A549 (cell line): ENCODE measurements around the gene ANXA2. TPM values are rescaled to one million over a fixed set of nuclear protein-coding genes. Genes with fewer than 3 reads are reported as not detected.

Experiments
- ATAC-seq, 2 experiments: fragments of 200-7000 bp in 1 of 2; fragments of >200 bp in 1 of 2; cut with Nextera tagmentation in 1 of 2; cut with Tn5 transposase in 1 of 2; 3 replicates each; pipeline versions ENCODE4 v1.8.0 to v1.9.1; 2018 to 2020; ENCODE audit warnings: mild to moderate bottlenecking in 1 of 2, moderate library complexity in 1 of 2
- CTCF ChIA-PET: fragments of 300-600 bp; sonication (Branson Sonifier 250); formaldehyde crosslinking; extraction: SDS; loops from one replicate; lab custom pipeline; 2021; ENCODE audit warnings: antibody characterized with exemption, inconsistent platforms; lab: Yijun Ruan, JAX
- POLR2A ChIA-PET: fragments of 350-600 bp; formaldehyde crosslinking; extraction: SDS; loops from one replicate; lab custom pipeline; 2021; ENCODE audit warnings: antibody characterized with exemption, inconsistent platforms; lab: Yijun Ruan, JAX
- DNase-seq, 2 experiments: peaks; one replicate each; pipeline versions ENCODE4 v3.0.0 to v3.0.0-alpha.2; 2011 to 2016; ENCODE audit warnings: low read depth in 1 of 2, low spot score in 1 of 2
- FAIRE-seq: peaks from 2 replicates; lab custom pipeline; 2011; peaks lifted over from hg19 to GRCh38; lab: Jason Lieb, UNC
- H3K27ac ChIP-seq, 2 experiments: fragments of >200 bp; sonication (Bioruptor Twin); formaldehyde crosslinking; 3 replicates each; pipeline ENCODE4 v1.5.1; 2016 to 2017
- H3K4me1 ChIP-seq: fragments of >200 bp; sonication (Bioruptor Twin); formaldehyde crosslinking; 3 replicates; pipeline ENCODE4 v1.6.1; 2016
- H3K4me2 ChIP-seq: fragments of >200 bp; sonication (Bioruptor Twin); formaldehyde crosslinking; 3 replicates; pipeline ENCODE4 v1.6.1; 2016
- H3K4me3 ChIP-seq: fragments of >200 bp; sonication (Bioruptor Twin); formaldehyde crosslinking; 3 replicates; pipeline ENCODE4 v1.5.1; 2016
- H3K9me3 ChIP-seq: fragments of >200 bp; sonication (Bioruptor Twin); formaldehyde crosslinking; 3 replicates; pipeline ENCODE4 v1.6.1; 2016
- ATOH8 ChIP-seq: fragments of 250-450 bp; sonication (Bioruptor Pico); IDR thresholded peaks from 2 replicates; pipeline ENCODE4 v1.5.0; 2020; ENCODE audit warnings: low read depth, mild to moderate bottlenecking, moderate library complexity
- BCL3 ChIP-seq: fragments of >200 bp; sonication (Bioruptor Twin); formaldehyde crosslinking; IDR thresholded peaks from 3 replicates; pipeline ENCODE4 v1.6.1; 2016
- BHLHE40 ChIP-seq: IDR thresholded peaks from 2 replicates; pipeline ENCODE4 v1.6.1; 2012; ENCODE audit warnings: low read depth, low read length, inconsistent platforms
- ESRRA ChIP-seq: fragments of 150-350 bp; IDR thresholded peaks from 2 replicates; pipeline ENCODE4 v1.6.1; 2014; ENCODE audit warnings: mild to moderate bottlenecking, low read length, borderline replicate concordance
- FOSL2 ChIP-seq, 2 experiments: fragments of 450-650 bp in 1 of 2; fragments of >200 bp in 1 of 2; sonication (Bioruptor Twin) in 1 of 2; formaldehyde crosslinking; IDR thresholded peaks; 2 replicates each; pipeline versions ENCODE4 v1.5.0 to v1.6.1; 2016 to 2020; ENCODE audit warnings: mild to moderate bottlenecking in 1 of 2, moderate library complexity in 1 of 2
- GATA3 ChIP-seq: IDR thresholded peaks from 2 replicates; pipeline ENCODE4 v1.6.1; 2012; ENCODE audit warnings: borderline replicate concordance
- HEYL ChIP-seq: fragments of 250-450 bp; sonication (Bioruptor Pico); IDR thresholded peaks from 2 replicates; pipeline ENCODE4 v1.8.0; 2021; ENCODE audit warnings: mild to moderate bottlenecking, moderate library complexity
- HOXA7 ChIP-seq: fragments of 250-450 bp; sonication (Bioruptor Pico); IDR thresholded peaks from 2 replicates; pipeline ENCODE4 v1.5.0; 2020; ENCODE audit warnings: mild to moderate bottlenecking, moderate library complexity
- HOXB13 ChIP-seq: fragments of 250-450 bp; sonication (Bioruptor Pico); IDR thresholded peaks from 2 replicates; pipeline ENCODE4 v1.5.0; 2020; ENCODE audit warnings: low read depth, mild to moderate bottlenecking, moderate library complexity
- HOXB5 ChIP-seq: fragments of 250-450 bp; sonication (Bioruptor Pico); IDR thresholded peaks from 2 replicates; pipeline ENCODE4 v1.5.0; 2020; ENCODE audit warnings: mild to moderate bottlenecking, moderate library complexity
- JUN ChIP-seq, 2 experiments: fragments of >200 bp; sonication (Bioruptor Twin); formaldehyde crosslinking; IDR thresholded peaks; 2 replicates in 1 of 2; 3 replicates in 1 of 2; pipeline ENCODE4 v1.6.1; 2016 to 2017
- JUNB ChIP-seq: fragments of >200 bp; sonication (Bioruptor Twin); formaldehyde crosslinking; IDR thresholded peaks from 2 replicates; pipeline ENCODE4 v1.6.1; 2016
- MAFK ChIP-seq: fragments of 450-650 bp; IDR thresholded peaks from 2 replicates; pipeline ENCODE4 v1.6.1; 2014; ENCODE audit not compliant: partially characterized antibody
- MYC ChIP-seq: IDR thresholded peaks from 2 replicates; pipeline ENCODE4 v1.6.1; 2012; ENCODE audit warnings: mild to moderate bottlenecking, inconsistent platforms, low read length, improper control_type of control experiment, borderline replicate concordance
- NFE2L2 ChIP-seq: fragments of 150-350 bp; conservative IDR thresholded peaks from 2 replicates; pipeline ENCODE4 v1.6.1; 2014; ENCODE audit warnings: low read length
- POLR2A ChIP-seq: IDR thresholded peaks from 2 replicates; pipeline ENCODE4 v1.6.1; 2012; ENCODE audit warnings: mild to moderate bottlenecking, low read length
- RAD21 ChIP-seq, 2 experiments: fragments of >200 bp in 1 of 2; sonication (Bioruptor Twin) in 1 of 2; formaldehyde crosslinking in 1 of 2; IDR thresholded peaks in 1 of 2; conservative IDR thresholded peaks in 1 of 2; 2 replicates in 1 of 2; 3 replicates in 1 of 2; pipeline ENCODE4 v1.6.1; 2012 to 2018; ENCODE audit warnings: inconsistent platforms in 1 of 2
- RCOR1 ChIP-seq: fragments of 150-350 bp; IDR thresholded peaks from 2 replicates; pipeline ENCODE4 v1.6.1; 2014; ENCODE audit warnings: antibody characterized with exemption, low read length, low read depth
- RFX5 ChIP-seq: fragments of 450-650 bp; IDR thresholded peaks from 2 replicates; pipeline ENCODE4 v1.7.1; 2014; ENCODE audit warnings: antibody characterized with exemption, mild to moderate bottlenecking, moderate library complexity
- SMC3 ChIP-seq: fragments of >200 bp; sonication (Bioruptor Twin); formaldehyde crosslinking; IDR thresholded peaks from 3 replicates; pipeline ENCODE4 v1.6.1; 2018; ENCODE audit warnings: inconsistent platforms
- SREBF2 ChIP-seq: fragments of 450-650 bp; IDR thresholded peaks from 2 replicates; pipeline ENCODE4 v1.6.1; 2014; ENCODE audit warnings: mild to moderate bottlenecking, moderate library complexity
- TFCP2L1 ChIP-seq: fragments of 250-450 bp; sonication (Bioruptor Pico); IDR thresholded peaks from 2 replicates; pipeline ENCODE4 v1.5.0; 2021; ENCODE audit warnings: mild to moderate bottlenecking
- TP53 ChIP-seq: fragments of 250-450 bp; sonication (Bioruptor Pico); IDR thresholded peaks from 2 replicates; pipeline ENCODE4 v1.5.0; 2021; ENCODE audit warnings: mild to moderate bottlenecking, moderate library complexity
- USF2 ChIP-seq: fragments of 450-650 bp; IDR thresholded peaks from 2 replicates; pipeline ENCODE4 v1.6.1; 2014; ENCODE audit warnings: antibody characterized with exemption
- ZFP36 ChIP-seq: fragments of 450-650 bp; IDR thresholded peaks from 2 replicates; pipeline ENCODE4 v1.6.1; 2014; ENCODE audit warnings: borderline replicate concordance; ENCODE audit not compliant: partially characterized antibody
- WGBS: methylation state at CpG from one replicate; pipeline ENCODE4 v1.1.6; 2017; ENCODE audit errors: missing lambda C conversion rate; 5-methylcytosine and 5-hydroxymethylcytosine counted together
- polyA plus RNA-seq, 4 experiments: library from polyadenylated mRNA; depleted of rRNA in 3 of 4; stranded (reverse); fragments of >200 nt; fragmentation: RNase III in 1 of 4; extraction: RNeasy Plus Mini Kit Qiagen cat#74134 plus additional on column Dnase treatment in 1 of 4; gene quantifications; 2 replicates in 3 of 4; 3 replicates in 1 of 4; pipeline ENCODE4 v1.2.3, GENCODE V29; 2011 to 2017
- TF ChIP-seq, protein P1 (sequence below): IDR thresholded peaks from 2 replicates; pipeline ENCODE4 v1.6.1; 2012
- TF ChIP-seq, protein P2 (sequence below): fragments of >200 bp; sonication (Bioruptor Twin); formaldehyde crosslinking; IDR thresholded peaks from 3 replicates; pipeline ENCODE4 v1.5.1; 2016
- TF ChIP-seq, protein P3 (sequence below): fragments of 250-450 bp; sonication (Bioruptor Pico); IDR thresholded peaks from 2 replicates; pipeline ENCODE4 v1.5.0; 2021; ENCODE audit warnings: mild to moderate bottlenecking, moderate library complexity, borderline replicate concordance
- TF ChIP-seq, protein P4 (sequence below): fragments of 150-350 bp; IDR thresholded peaks from 2 replicates; pipeline ENCODE4 v1.6.1; 2014; ENCODE audit warnings: low read depth, mild to moderate bottlenecking, low read length

The ANXA2 gene
- polyA plus RNA-seq, 2 of the 4 experiments (the other 2 are of a cell fraction): 4,707 to 5,746 TPM

DNA sequence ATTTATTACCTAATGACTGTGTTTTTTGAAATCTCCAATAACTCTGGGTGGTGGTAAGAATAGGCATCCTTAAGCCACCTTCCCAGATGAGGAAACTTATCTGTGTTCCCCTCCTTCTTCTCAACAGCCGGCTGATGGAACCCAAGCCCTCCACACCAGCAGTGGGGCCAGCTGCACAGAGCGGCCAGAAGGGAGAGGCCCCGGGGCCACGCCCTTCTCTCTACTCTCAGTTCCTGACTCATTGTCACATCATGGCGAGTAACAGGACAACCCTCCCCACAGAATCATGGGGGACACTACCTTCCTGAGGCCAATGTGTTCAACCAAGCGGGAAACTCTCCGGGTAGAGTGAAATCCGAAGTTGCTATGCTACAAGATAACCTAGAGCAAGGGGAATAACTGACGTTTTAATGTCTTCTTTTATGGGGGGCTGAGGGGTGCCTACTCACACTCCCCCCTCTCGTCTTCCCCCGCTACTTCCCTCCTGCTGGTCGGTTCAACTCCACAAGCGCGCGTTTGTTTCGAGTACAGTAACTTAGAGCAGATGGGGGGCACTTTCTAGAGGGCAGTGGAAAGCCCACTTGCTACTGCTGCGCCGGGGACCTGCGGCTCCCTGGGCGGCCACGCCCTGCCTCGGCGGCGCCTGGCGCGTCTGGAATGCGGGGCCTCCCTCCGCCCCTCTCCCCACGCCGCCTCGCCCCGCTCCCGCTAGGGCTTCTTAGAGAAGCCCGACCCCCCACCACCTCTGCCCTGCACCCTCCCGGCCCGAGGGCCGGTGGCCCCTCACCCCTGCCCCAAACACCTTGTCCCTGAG is 621 bp downstream of the ANXA2 start (continued):
- TF ChIP-seq MYC: no peak
- peak; percentile 92 for TF ChIP-seq HOXA7 (CRISPR knock-in tag)
- no peak for TF ChIP-seq RCOR1
- TF ChIP-seq SMC3: no peak
- TF ChIP-seq HOXB5 (CRISPR knock-in tag): peak; percentile 38; the same call in 1 of the 2 replicates
- no peak for TF ChIP-seq MAFK
- TF ChIP-seq POLR2A: peak; percentile 30
- TF ChIP-seq, protein P1, sequence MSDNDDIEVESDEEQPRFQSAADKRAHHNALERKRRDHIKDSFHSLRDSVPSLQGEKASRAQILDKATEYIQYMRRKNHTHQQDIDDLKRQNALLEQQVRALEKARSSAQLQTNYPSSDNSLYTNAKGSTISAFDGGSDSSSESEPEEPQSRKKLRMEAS: peak; percentile 47
- TF ChIP-seq BHLHE40: no peak
- TF ChIP-seq FOSL2 (IDR thresholded peaks at IDR 0.05): 0 out of 2 replicates have a peak, but pooled peaks have one; percentile 24
- TF ChIP-seq FOSL2 (CRISPR knock-in tag; IDR thresholded peaks at IDR 0.05): peak; percentile 83
- TF ChIP-seq NFE2L2: no peak; the same call in 1 of the 2 replicates
- TF ChIP-seq, protein P2, sequence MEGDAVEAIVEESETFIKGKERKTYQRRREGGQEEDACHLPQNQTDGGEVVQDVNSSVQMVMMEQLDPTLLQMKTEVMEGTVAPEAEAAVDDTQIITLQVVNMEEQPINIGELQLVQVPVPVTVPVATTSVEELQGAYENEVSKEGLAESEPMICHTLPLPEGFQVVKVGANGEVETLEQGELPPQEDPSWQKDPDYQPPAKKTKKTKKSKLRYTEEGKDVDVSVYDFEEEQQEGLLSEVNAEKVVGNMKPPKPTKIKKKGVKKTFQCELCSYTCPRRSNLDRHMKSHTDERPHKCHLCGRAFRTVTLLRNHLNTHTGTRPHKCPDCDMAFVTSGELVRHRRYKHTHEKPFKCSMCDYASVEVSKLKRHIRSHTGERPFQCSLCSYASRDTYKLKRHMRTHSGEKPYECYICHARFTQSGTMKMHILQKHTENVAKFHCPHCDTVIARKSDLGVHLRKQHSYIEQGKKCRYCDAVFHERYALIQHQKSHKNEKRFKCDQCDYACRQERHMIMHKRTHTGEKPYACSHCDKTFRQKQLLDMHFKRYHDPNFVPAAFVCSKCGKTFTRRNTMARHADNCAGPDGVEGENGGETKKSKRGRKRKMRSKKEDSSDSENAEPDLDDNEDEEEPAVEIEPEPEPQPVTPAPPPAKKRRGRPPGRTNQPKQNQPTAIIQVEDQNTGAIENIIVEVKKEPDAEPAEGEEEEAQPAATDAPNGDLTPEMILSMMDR: no peak
- peak; percentile 9; the same call in 1 of the 2 replicates for TF ChIP-seq GATA3
- TF ChIP-seq, protein P3, sequence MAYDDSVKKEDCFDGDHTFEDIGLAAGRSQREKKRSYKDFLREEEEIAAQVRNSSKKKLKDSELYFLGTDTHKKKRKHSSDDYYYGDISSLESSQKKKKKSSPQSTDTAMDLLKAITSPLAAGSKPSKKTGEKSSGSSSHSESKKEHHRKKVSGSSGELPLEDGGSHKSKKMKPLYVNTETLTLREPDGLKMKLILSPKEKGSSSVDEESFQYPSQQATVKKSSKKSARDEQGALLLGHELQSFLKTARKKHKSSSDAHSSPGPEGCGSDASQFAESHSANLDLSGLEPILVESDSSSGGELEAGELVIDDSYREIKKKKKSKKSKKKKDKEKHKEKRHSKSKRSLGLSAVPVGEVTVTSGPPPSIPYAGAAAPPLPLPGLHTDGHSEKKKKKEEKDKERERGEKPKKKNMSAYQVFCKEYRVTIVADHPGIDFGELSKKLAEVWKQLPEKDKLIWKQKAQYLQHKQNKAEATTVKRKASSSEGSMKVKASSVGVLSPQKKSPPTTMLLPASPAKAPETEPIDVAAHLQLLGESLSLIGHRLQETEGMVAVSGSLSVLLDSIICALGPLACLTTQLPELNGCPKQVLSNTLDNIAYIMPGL (CRISPR knock-in tag): peak; percentile 48
- peak; percentile 98 for TF ChIP-seq TP53 (CRISPR knock-in tag)
- TF ChIP-seq BCL3: no peak; the same call in 2 of the 3 replicates
- TF ChIP-seq USF2: no peak
- peak in 1 of 2 experiments; percentile 5; a peak in 1 of 5 replicates for TF ChIP-seq RAD21 (conservative IDR thresholded peaks at IDR 0.05 in 1 of 2, IDR thresholded peaks at IDR 0.05 in 1 of 2)

DNA sequence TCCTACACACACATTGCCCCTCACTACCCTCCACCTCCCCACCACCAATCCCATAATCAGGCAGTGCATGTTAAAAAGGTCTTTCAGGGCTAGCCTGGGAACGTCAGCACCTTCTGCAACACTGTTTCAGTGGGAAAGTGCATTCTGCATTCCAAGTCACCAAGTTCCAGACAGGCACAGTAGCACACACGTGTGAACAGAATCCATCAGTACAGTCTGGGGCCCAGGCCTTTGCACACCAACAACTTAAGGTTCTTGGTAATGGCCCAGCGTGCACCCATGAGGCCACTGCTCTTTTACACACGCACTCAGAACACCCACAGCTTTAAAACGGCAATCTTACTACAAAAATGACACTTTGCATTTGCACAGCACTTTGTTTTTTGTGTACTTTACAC is 1.2 kb downstream of the ANXA2 start:
- Histone ChIP-seq H3K9me3 (no peaks in the 10 kb centered on the region), H3K27ac (peak overlapping the region; percentile 97 to 99), H3K4me3 (peak overlapping the region; percentile 88), H3K4me2 (peak overlapping the region; percentile 94), H3K4me1 (peaks cover 58% of the 10 kb centered on the region)
- ChIA-PET POLR2A (interaction anchor here (1.2 to 10.2 kb wide), 8 partner anchors 11 to 46 kb away, joined by 3 to 152 read pairs (median 15); no protein-coding TSS in a partner anchor), CTCF (interaction anchor here (0.7 to 6.5 kb wide), 7 partner anchors 13 to 52 kb away, joined by 3 to 58 read pairs (median 3); no protein-coding TSS in a partner anchor)
- FAIRE-seq: no peak
- DNase-seq: peak in 1 of 2 experiments; percentile 80
- peak in 1 of 2 experiments; percentile 1; a peak in 3 of 6 replicates for ATAC-seq
- under 1% methylated on average over 5 of the region's 5 CpGs for WGBS
- TF ChIP-seq MAFK (no peak), RFX5 (no peak), JUN (IDR thresholded peaks at IDR 0.05) (peak in 1 of 2 experiments; percentile 37; a peak in 1 of 5 replicates), SREBF2 (no peak), JUNB (no peak), ESRRA (no peak), MYC (no peak), HOXB13 (no peak), ATOH8 (no peak; the same call in 1 of the 2 replicates), POLR2A (no peak), TFCP2L1 (peak; percentile 43; the same call in 1 of the 2 replicates), ZFP36 (no peak), HEYL (CRISPR knock-in tag) (no peak)
- TF ChIP-seq, protein P4, sequence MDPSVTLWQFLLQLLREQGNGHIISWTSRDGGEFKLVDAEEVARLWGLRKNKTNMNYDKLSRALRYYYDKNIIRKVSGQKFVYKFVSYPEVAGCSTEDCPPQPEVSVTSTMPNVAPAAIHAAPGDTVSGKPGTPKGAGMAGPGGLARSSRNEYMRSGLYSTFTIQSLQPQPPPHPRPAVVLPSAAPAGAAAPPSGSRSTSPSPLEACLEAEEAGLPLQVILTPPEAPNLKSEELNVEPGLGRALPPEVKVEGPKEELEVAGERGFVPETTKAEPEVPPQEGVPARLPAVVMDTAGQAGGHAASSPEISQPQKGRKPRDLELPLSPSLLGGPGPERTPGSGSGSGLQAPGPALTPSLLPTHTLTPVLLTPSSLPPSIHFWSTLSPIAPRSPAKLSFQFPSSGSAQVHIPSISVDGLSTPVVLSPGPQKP: no peak
- TF ChIP-seq, protein P1: peak; percentile 79
